SK-N-SH (cell line): ENCODE data around the gene DUSP9. TPM values are rescaled to one million over a fixed set of nuclear protein-coding genes. Genes with fewer than 3 reads are reported as not detected.
"Not testable (repeated sequence)": the region's sequence is repeated elsewhere in the genome, so short reads cannot be mapped to it uniquely, and the experiment has no call there.

Source experiments
- CTCF ChIA-PET: fragments of 300-600, 350-600 bp; formaldehyde crosslinking; extraction: SDS; loops from one replicate; lab custom pipeline; 2021; lab: Yijun Ruan, JAX
- POLR2A ChIA-PET: fragments of 350-600 bp; sonication (Branson Sonifier 250); formaldehyde crosslinking; extraction: SDS; loops from one replicate; lab custom pipeline; 2020; ENCODE audit warnings: antibody characterized with exemption, inconsistent platforms; lab: Yijun Ruan, JAX
- DNase-seq: peaks from one replicate; pipeline ENCODE4 v3.0.0; 2012
- H2AFZ ChIP-seq: fragments of 200-600 bp; sonication (generic); 2 replicates; pipeline ENCODE4 v1.8.1; 2016; ENCODE audit warnings: antibody characterized with exemption, mild to moderate bottlenecking, low read depth
- H3F3A ChIP-seq: fragments of 200-600 bp; sonication (generic); replicated peaks from 2 replicates; pipeline ENCODE3; 2016; ENCODE audit warnings: antibody characterized with exemption, mild to moderate bottlenecking; ENCODE audit not compliant: insufficient read depth
- H3K27ac ChIP-seq, 2 experiments: fragments of 200-500 bp in 1 of 2; fragments of 200-600 bp in 1 of 2; sonication (Bioruptor generic) in 1 of 2; sonication (generic), shearing (Covaris generic) in 1 of 2; 2 replicates each; pipeline versions ENCODE4 v1.5.1 to v1.6.1; 2014 to 2016; ENCODE audit warnings: low read depth in 2 of 2, inconsistent platforms in 1 of 2, low read length in 1 of 2, mild to moderate bottlenecking in 1 of 2, mixed read lengths in 1 of 2
- H3K27me3 ChIP-seq: fragments of 200-600 bp; sonication (generic), shearing (Covaris generic); 2 replicates; pipeline ENCODE4 v1.6.1; 2016; ENCODE audit warnings: mixed run types; ENCODE audit not compliant: insufficient read depth
- H3K36me3 ChIP-seq, 2 experiments: fragments of 200-500 bp in 1 of 2; fragments of 200-600 bp in 1 of 2; sonication (Bioruptor generic) in 1 of 2; sonication (generic) in 1 of 2; replicated peaks in 1 of 2; 2 replicates each; pipeline versions ENCODE3 to v1.5.1; 2014 to 2016; ENCODE audit warnings: low read length in 1 of 2, mild to moderate bottlenecking in 1 of 2; ENCODE audit not compliant: insufficient read depth in 2 of 2, control insufficient read depth in 1 of 2
- H3K4me1 ChIP-seq, 2 experiments: fragments of 200-500 bp in 1 of 2; fragments of 200-600 bp in 1 of 2; sonication (Bioruptor generic) in 1 of 2; sonication (generic), shearing (Covaris generic) in 1 of 2; 2 replicates each; pipeline versions ENCODE4 v1.5.1 to v1.6.1; 2014 to 2016; ENCODE audit warnings: low read depth in 1 of 2, low read length in 1 of 2, mixed run types in 1 of 2; ENCODE audit not compliant: insufficient read depth in 2 of 2, control insufficient read depth in 1 of 2
- H3K4me2 ChIP-seq: fragments of 200-600 bp; sonication (generic), shearing (Covaris generic); 2 replicates; pipeline ENCODE4 v1.6.1; 2017; ENCODE audit warnings: mixed run types
- H3K4me3 ChIP-seq, 2 experiments: fragments of 200-500 bp in 1 of 2; fragments of 200-600 bp in 1 of 2; sonication (Bioruptor generic) in 1 of 2; sonication (generic), shearing (Covaris generic) in 1 of 2; 2 replicates each; pipeline versions ENCODE4 v1.5.1 to v1.8.1; 2014 to 2016; ENCODE audit warnings: low read depth in 2 of 2, inconsistent platforms in 1 of 2, low read length in 1 of 2, mild to moderate bottlenecking in 1 of 2, mixed read lengths in 1 of 2, moderate library complexity in 1 of 2
- H3K79me2 ChIP-seq: fragments of 200-600 bp; sonication (generic); 2 replicates; pipeline ENCODE4 v1.8.1; 2017; ENCODE audit warnings: mild to moderate bottlenecking; ENCODE audit not compliant: insufficient read depth
- H3K9ac ChIP-seq: fragments of 200-600 bp; sonication (generic); 2 replicates; pipeline ENCODE4 v1.6.1; 2017; ENCODE audit warnings: mixed run types
- H3K9me2 ChIP-seq: fragments of 200-600 bp; sonication (generic); 2 replicates; pipeline ENCODE4 v1.6.1; 2017; ENCODE audit warnings: mixed run types
- H3K9me3 ChIP-seq: fragments of 200-600 bp; sonication (generic); 2 replicates; pipeline ENCODE4 v1.6.1; 2017; ENCODE audit warnings: mixed run types, mild to moderate bottlenecking, moderate library complexity
- H4K20me1 ChIP-seq: fragments of 200-600 bp; sonication (generic); 2 replicates; pipeline ENCODE4 v1.6.1; 2017; ENCODE audit warnings: mild to moderate bottlenecking, mixed run types; ENCODE audit not compliant: insufficient read depth
- CHD2 ChIP-seq: fragments of 150-350 bp; IDR thresholded peaks from 2 replicates; pipeline ENCODE4 v1.6.1; 2018; ENCODE audit warnings: low read length; ENCODE audit not compliant: partially characterized antibody
- NRF1 ChIP-seq: IDR thresholded peaks from 2 replicates; pipeline ENCODE4 v1.6.1; 2012; ENCODE audit warnings: low read depth, mild to moderate bottlenecking, low read length
- YY1 ChIP-seq: IDR thresholded peaks from 2 replicates; pipeline ENCODE4 v1.4.0; 2012; ENCODE audit warnings: low read depth, mild to moderate bottlenecking
- ZBTB33 ChIP-seq: IDR thresholded peaks from 2 replicates; pipeline ENCODE4 v1.4.0; 2012; ENCODE audit warnings: low read depth, borderline replicate concordance
- WGBS: methylation state at CpG from one replicate; pipeline ENCODE4 v1.1.6; 2017; ENCODE audit warnings: low lambda C conversion rate; 5-methylcytosine and 5-hydroxymethylcytosine counted together
- polyA plus RNA-seq, 3 experiments: library from polyadenylated mRNA; depleted of rRNA; stranded (reverse); fragments of >200 nt; gene quantifications; 2 replicates each; pipeline ENCODE4 v1.2.3, GENCODE V29; 2012
- TF ChIP-seq, protein P1 (sequence below): fragments of 150-350 bp; IDR thresholded peaks from 2 replicates; pipeline ENCODE4 v1.6.1; 2016; ENCODE audit warnings: mild to moderate bottlenecking, low read depth, low read length

DUSP9 gene
- polyA plus RNA-seq, 1 of the 3 experiments (the other 2 are of a cell fraction), result 0.05 TPM

DNA sequence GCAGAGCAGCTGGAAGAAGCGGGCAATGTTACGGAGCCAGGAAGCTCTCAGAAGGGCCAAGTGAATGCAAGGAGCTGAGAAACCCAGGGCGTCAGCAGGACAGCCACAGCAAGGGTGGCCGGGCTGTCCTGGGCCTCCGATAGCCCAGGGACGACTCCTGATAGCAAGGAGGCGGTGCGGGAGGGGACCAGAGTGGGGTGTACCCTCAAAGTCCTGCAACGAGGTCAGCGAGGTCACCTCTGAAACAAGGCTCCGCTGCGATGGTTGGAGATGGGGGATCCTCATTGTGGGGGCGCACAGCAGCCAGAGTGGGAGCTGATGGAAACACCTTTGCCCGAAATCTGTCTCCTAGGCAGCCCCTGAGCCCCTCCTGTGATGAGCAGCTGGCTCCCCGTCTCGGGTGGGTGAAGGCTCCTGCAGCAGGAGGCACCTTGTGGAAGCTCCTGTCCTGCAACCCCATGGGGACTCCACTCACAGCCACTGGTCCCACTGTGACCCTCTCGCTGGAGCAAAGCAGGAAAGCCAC is 43.8 kb upstream of the DUSP9 start:
- no peak overlapping the region for H3K9ac ChIP-seq
- H3K4me3 ChIP-seq, result no peak overlapping the region
- no peak overlapping the region for H3K4me2 ChIP-seq
- 68% methylated on average over 13 of the region's 17 CpGs for WGBS
- TF ChIP-seq NRF1 (no peak), YY1 (no peak), ZBTB33 (no peak), CHD2 (no peak)
- TF ChIP-seq, protein P1, sequence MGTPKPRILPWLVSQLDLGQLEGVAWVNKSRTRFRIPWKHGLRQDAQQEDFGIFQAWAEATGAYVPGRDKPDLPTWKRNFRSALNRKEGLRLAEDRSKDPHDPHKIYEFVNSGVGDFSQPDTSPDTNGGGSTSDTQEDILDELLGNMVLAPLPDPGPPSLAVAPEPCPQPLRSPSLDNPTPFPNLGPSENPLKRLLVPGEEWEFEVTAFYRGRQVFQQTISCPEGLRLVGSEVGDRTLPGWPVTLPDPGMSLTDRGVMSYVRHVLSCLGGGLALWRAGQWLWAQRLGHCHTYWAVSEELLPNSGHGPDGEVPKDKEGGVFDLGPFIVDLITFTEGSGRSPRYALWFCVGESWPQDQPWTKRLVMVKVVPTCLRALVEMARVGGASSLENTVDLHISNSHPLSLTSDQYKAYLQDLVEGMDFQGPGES, result no peak
- peaks cover 15% of the 10 kb centered on the region for H3K27me3 ChIP-seq
- no peaks in the 10 kb centered on the region for H3K9me2 ChIP-seq
- DNase-seq, result no peak
- H3K27ac ChIP-seq, result no peak overlapping the region
- POLR2A ChIA-PET, result no interaction called here
- no peak overlapping the region for H2AFZ ChIP-seq
- CTCF ChIA-PET, result interaction anchor here (0.7 to 13.0 kb wide), 2 partner anchors 41 to 62 kb away, joined by 3 to 128 read pairs; no protein-coding TSS in a partner anchor
- no peaks in the 10 kb centered on the region for H3F3A ChIP-seq
- peaks cover 0 to 5% of the 10 kb centered on the region in 2 experiments; a peak in 1 of 4 replicates for H3K4me1 ChIP-seq
- no peaks in the 10 kb centered on the region for H3K9me3 ChIP-seq
- H3K79me2 ChIP-seq, result peaks cover 3% of the 10 kb centered on the region; the same call in 1 of the 2 replicates
- H4K20me1 ChIP-seq, result no peaks in the 10 kb centered on the region
- H3K36me3 ChIP-seq, result no peaks in the 10 kb centered on the region

- H3K9me2 ChIP-seq, H3K9ac ChIP-seq, H3F3A ChIP-seq, H3K4me3 ChIP-seq, H3K27ac ChIP-seq, H3K36me3 ChIP-seq, DNase-seq, H2AFZ ChIP-seq, H3K79me2 ChIP-seq, H3K4me2 ChIP-seq, POLR2A ChIA-PET, H4K20me1 ChIP-seq, H3K9me3 ChIP-seq, H3K4me1 ChIP-seq: not testable (repeated sequence)
- CTCF ChIA-PET, result interaction anchor here (1.2 to 13.0 kb wide), 5 partner anchors 10 to 65 kb away, joined by 3 to 128 read pairs (median 3); no protein-coding TSS in a partner anchor
- WGBS, result 27% methylated on average over 15 of the region's 18 CpGs
- H3K27me3 ChIP-seq, result peaks cover 13% of the 10 kb centered on the region
Observed at GRCh38 chrX:153604666-153605380, 42.2 kb upstream of the DUSP9 start.
